HepG2 (cell line): ENCODE results near the gene COG1. TPM values are rescaled to one million over a fixed set of nuclear protein-coding genes. Genes with fewer than 3 reads are reported as not detected.

Experiments used
- CCAR2 ChIP-seq: fragments of 200-400 bp; formaldehyde crosslinking; optimal IDR thresholded peaks from 2 replicates; pipeline ENCODE3; 2018; ENCODE audit warnings: low read depth, mild to moderate bottlenecking, low read length, moderate library complexity
- DDIT3 ChIP-seq: sonication (generic); formaldehyde crosslinking; IDR thresholded peaks from 2 replicates; pipeline ENCODE4 v1.4.0; 2020; ENCODE audit warnings: mild to moderate bottlenecking, missing genetic modification reagents
- HIVEP1 ChIP-seq: sonication (generic); formaldehyde crosslinking; IDR thresholded peaks from 2 replicates; pipeline ENCODE4 v1.4.0; 2020; ENCODE audit warnings: mild to moderate bottlenecking, missing genetic modification reagents
- KDM5B ChIP-seq: sonication (generic); formaldehyde crosslinking; IDR thresholded peaks from 2 replicates; pipeline ENCODE4 v1.4.0; 2020; ENCODE audit warnings: missing genetic modification reagents, mild to moderate bottlenecking, borderline replicate concordance
- KDM6A ChIP-seq: IDR thresholded peaks from 2 replicates; pipeline ENCODE4 v1.6.1; 2016; ENCODE audit warnings: low read depth
- MXD3 ChIP-seq: IDR thresholded peaks from 2 replicates; pipeline ENCODE4 v1.6.1; 2016; ENCODE audit warnings: mild to moderate bottlenecking, missing biosample characterization, missing genetic modification reagents
- SOX13 ChIP-seq, 3 experiments: fragments of 450-650 bp in 1 of 3; sonication (generic) in 1 of 3; formaldehyde crosslinking in 1 of 3; IDR thresholded peaks in 2 of 3; conservative IDR thresholded peaks in 1 of 3; 2 replicates each; pipeline versions ENCODE4 v1.5.0 to v1.6.1; 2016 to 2020; ENCODE audit warnings: antibody characterized with exemption in 1 of 3, mild to moderate bottlenecking in 1 of 3, missing compliant biosample characterization in 1 of 3, missing genetic modification reagents in 1 of 3, moderate library complexity in 1 of 3
- TBX2 ChIP-seq: sonication (generic); formaldehyde crosslinking; IDR thresholded peaks from 2 replicates; pipeline ENCODE4 v1.5.0; 2020; ENCODE audit warnings: missing genetic modification reagents, mild to moderate bottlenecking, borderline replicate concordance
- TFAP4 ChIP-seq: sonication (generic); IDR thresholded peaks from 2 replicates; pipeline ENCODE4 v1.6.1; 2016; ENCODE audit warnings: low read depth, borderline replicate concordance
- ZBTB20 ChIP-seq: sonication (generic); formaldehyde crosslinking; IDR thresholded peaks from 2 replicates; pipeline ENCODE4 v1.8.1; 2023; ENCODE audit warnings: missing genetic modification reagents, low read depth, mild to moderate bottlenecking, borderline replicate concordance
- ZHX2 ChIP-seq, 2 experiments: sonication (generic) in 1 of 2; formaldehyde crosslinking in 1 of 2; IDR thresholded peaks; 2 replicates each; pipeline versions ENCODE4 v1.6.1 to v1.9.0; 2014 to 2022; ENCODE audit warnings: antibody characterized with exemption in 1 of 2, borderline replicate concordance in 1 of 2, inconsistent platforms in 1 of 2, low read depth in 1 of 2, missing genetic modification reagents in 1 of 2
- ZNF207 ChIP-seq: fragments of 450-650 bp; IDR thresholded peaks from 2 replicates; pipeline ENCODE4 v1.6.1; 2016; ENCODE audit warnings: antibody characterized with exemption, borderline replicate concordance
- ZNF253 ChIP-seq: sonication (generic); formaldehyde crosslinking; IDR thresholded peaks from 2 replicates; pipeline ENCODE4 v1.8.0; 2022; ENCODE audit warnings: mild to moderate bottlenecking, missing genetic modification reagents, borderline replicate concordance
- ZNF276 ChIP-seq: sonication (generic); formaldehyde crosslinking; IDR thresholded peaks from 2 replicates; pipeline ENCODE4 v1.4.0; 2020; ENCODE audit warnings: mild to moderate bottlenecking, low read depth, missing genetic modification reagents
- ZNF335 ChIP-seq: sonication (generic); formaldehyde crosslinking; IDR thresholded peaks from 2 replicates; pipeline ENCODE4 v1.4.0; 2020; ENCODE audit warnings: missing genetic modification reagents
- ZNF382 ChIP-seq: sonication (generic); formaldehyde crosslinking; IDR thresholded peaks from 2 replicates; pipeline ENCODE4 v1.5.0; 2020; ENCODE audit warnings: missing genetic modification reagents, mild to moderate bottlenecking, borderline replicate concordance
- ZNF772 ChIP-seq: sonication (generic); formaldehyde crosslinking; IDR thresholded peaks from 2 replicates; pipeline ENCODE4 v1.5.0; 2020; ENCODE audit warnings: mild to moderate bottlenecking, missing genetic modification reagents
- ZNF850 ChIP-seq: sonication (generic); formaldehyde crosslinking; conservative IDR thresholded peaks from 2 replicates; pipeline ENCODE4 v1.9.0; 2021; ENCODE audit warnings: mild to moderate bottlenecking, missing genetic modification reagents
- polyA plus RNA-seq, 8 experiments: library from polyadenylated mRNA; depleted of rRNA in 3 of 8; stranded (reverse) in 7 of 8; unstranded in 1 of 8; fragments of >200 nt; fragmentation: Illumina TruSeq in 4 of 8; extraction: Trizol in 4 of 8; gene quantifications; 2 replicates each; pipeline versions ENCODE4 v1.2.1 to v1.2.3, GENCODE V29; 2011 to 2016; ENCODE audit warnings: low read depth in 4 of 8, missing spikeins in 1 of 8, mixed read lengths in 1 of 8; ENCODE audit not compliant: insufficient read depth in 1 of 8
- total RNA-seq, 5 experiments: library from RNA; depleted of rRNA; stranded (reverse); fragments of >200 nt; fragmentation: Illumina TruSeq; extraction: Trizol; gene quantifications; 2 replicates each; pipeline ENCODE4 v1.2.3, GENCODE V29; 2016; ENCODE audit warnings: low read depth in 1 of 5

The COG1 gene
- total and polyA plus RNA-seq, 2 of the 13 experiments (the other 11 are each of a cell fraction or from before 2014, with no cell fraction given), result 36.6 to 39.7 TPM

GRCh38 chr17:73155410-73156165 lies 37.3 kb upstream of the COG1 start (continued):
- TF ChIP-seq ZHX2 (IDR thresholded peaks at IDR 0.05; ENCODE audit: low read depth) (no peak), ZHX2 (CRISPR knock-in tag; IDR thresholded peaks at IDR 0.05; ENCODE audit: borderline replicate concordance) (no peak), TBX2 (CRISPR knock-in tag) (peak; percentile 51; the same call in 1 of the 2 replicates), ZNF382 (no peak), MXD3 (CRISPR knock-in tag) (no peak), KDM6A (no peak), ZBTB20 (0 out of 2 replicates have a peak, but pooled peaks have one; percentile 48), TFAP4 (no peak), HIVEP1 (CRISPR knock-in tag) (peak; percentile 69; the same call in 1 of the 2 replicates), SOX13 (IDR thresholded peaks at IDR 0.05) (no peak), SOX13 (CRISPR knock-in tag; conservative IDR thresholded peaks at IDR 0.05 in 1 of 2, IDR thresholded peaks at IDR 0.05 in 1 of 2) (no peak), ZNF850 (CRISPR knock-in tag) (no peak), ZNF253 (CRISPR knock-in tag) (peak; percentile 6; the same call in 1 of the 2 replicates), KDM5B (CRISPR knock-in tag) (0 out of 2 replicates have a peak, but pooled peaks have one; percentile 51), CCAR2 (no peak), ZNF772 (CRISPR knock-in tag) (0 out of 2 replicates have a peak, but pooled peaks have one; percentile 47), ZNF276 (CRISPR knock-in tag) (peak; percentile 38; the same call in 1 of the 2 replicates), ZNF207 (no peak), ZNF335 (no peak), DDIT3 (CRISPR knock-in tag) (no peak)
